ENCODE measurements around the gene ELP4.

DNA sequence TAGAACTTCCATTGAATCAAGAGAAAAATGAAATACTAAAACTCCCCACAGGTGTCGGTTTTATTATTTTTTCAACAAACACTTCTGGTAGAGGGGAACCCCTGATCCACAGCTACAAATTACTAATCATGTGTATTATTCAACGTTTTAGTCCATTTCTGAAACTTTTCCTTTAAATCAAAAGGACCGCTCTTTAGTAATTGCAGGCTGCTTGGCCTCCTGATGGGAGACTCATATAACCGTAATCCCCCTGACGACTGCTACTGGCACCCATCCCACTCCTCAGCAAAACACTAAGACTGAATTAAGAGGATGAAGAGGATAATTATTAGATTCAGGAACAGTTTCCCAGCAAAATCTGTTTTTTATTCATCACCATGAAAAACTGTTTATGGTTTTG lies 255.2 kb downstream of the ELP4 start:
- no peak for TF ChIP-seq ZBTB8A (tag by site-specific recombination; IDR thresholded peaks at IDR 0.05)
- TF ChIP-seq KLF7 (tag by site-specific recombination; IDR thresholded peaks at IDR 0.05; ENCODE audit: borderline replicate concordance), result no peak
- no peak for TF ChIP-seq YY1 (tag by site-specific recombination; IDR thresholded peaks at IDR 0.05)
- TF ChIP-seq, protein P1, sequence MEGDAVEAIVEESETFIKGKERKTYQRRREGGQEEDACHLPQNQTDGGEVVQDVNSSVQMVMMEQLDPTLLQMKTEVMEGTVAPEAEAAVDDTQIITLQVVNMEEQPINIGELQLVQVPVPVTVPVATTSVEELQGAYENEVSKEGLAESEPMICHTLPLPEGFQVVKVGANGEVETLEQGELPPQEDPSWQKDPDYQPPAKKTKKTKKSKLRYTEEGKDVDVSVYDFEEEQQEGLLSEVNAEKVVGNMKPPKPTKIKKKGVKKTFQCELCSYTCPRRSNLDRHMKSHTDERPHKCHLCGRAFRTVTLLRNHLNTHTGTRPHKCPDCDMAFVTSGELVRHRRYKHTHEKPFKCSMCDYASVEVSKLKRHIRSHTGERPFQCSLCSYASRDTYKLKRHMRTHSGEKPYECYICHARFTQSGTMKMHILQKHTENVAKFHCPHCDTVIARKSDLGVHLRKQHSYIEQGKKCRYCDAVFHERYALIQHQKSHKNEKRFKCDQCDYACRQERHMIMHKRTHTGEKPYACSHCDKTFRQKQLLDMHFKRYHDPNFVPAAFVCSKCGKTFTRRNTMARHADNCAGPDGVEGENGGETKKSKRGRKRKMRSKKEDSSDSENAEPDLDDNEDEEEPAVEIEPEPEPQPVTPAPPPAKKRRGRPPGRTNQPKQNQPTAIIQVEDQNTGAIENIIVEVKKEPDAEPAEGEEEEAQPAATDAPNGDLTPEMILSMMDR (tag by site-specific recombination; IDR thresholded peaks at IDR 0.05), result no peak
- TF ChIP-seq ZFP41 (tag by site-specific recombination; IDR thresholded peaks at IDR 0.05; ENCODE audit: borderline replicate concordance), result no peak
- TF ChIP-seq SCRT2 (tag by site-specific recombination; IDR thresholded peaks at IDR 0.05), result no peak
- no peak for TF ChIP-seq ZNF10 (tag by site-specific recombination; IDR thresholded peaks at IDR 0.05)
- TF ChIP-seq ZFP3 (tag by site-specific recombination; IDR thresholded peaks at IDR 0.05; ENCODE audit: low read depth), result no peak
- TF ChIP-seq, protein P2, sequence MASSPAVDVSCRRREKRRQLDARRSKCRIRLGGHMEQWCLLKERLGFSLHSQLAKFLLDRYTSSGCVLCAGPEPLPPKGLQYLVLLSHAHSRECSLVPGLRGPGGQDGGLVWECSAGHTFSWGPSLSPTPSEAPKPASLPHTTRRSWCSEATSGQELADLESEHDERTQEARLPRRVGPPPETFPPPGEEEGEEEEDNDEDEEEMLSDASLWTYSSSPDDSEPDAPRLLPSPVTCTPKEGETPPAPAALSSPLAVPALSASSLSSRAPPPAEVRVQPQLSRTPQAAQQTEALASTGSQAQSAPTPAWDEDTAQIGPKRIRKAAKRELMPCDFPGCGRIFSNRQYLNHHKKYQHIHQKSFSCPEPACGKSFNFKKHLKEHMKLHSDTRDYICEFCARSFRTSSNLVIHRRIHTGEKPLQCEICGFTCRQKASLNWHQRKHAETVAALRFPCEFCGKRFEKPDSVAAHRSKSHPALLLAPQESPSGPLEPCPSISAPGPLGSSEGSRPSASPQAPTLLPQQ (tag by site-specific recombination; IDR thresholded peaks at IDR 0.05), result no peak
- TF ChIP-seq ZNF184 (tag by site-specific recombination; IDR thresholded peaks at IDR 0.05), result no peak

Data from HEK293 (cell line).